Measurements from ENCODE around the gene ZMYND11.

Gene ZMYND11

DNA sequence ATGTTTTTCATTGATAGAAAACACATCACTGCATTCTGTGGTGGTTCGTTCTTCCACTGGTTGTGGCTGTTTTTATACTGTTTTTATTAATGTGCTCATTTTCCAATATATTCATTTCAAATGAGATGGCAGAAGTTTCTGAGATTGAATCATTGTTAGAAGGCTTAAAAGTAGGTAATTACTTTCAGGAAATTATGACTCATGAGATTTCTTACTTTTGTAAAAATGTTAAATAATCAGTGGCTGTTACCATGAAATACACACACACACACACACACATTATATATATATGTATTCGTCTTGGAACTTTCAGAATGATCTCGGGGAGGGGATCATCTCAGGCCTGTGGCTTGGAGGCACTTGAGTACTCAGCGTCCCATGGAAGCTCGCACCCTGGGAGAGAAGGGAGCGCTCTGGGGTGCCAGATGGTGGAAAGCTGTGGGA lies 66.1 kb downstream of the ZMYND11 start:
- no peak for DNase-seq

DNA sequence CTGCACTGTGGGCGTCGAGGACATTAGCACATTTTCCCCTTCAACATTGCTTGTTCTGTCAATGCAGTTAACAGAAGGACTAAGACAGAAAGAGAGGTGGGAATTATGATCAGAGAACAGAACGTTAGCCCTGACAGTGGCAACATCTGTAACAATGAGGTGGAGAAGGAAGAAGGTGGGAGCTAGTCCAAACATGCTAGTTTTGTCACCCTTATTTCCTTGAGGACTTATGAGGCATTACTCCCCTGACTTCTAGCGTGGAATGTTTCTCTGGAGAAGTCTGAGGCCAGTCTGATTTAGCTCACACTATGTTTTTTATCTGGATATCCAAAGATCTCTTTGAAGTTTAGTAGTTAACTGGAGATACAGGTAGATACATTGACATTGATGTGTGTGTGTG lies 73.4 kb downstream of the ZMYND11 start:
- no peak for DNase-seq

DNA sequence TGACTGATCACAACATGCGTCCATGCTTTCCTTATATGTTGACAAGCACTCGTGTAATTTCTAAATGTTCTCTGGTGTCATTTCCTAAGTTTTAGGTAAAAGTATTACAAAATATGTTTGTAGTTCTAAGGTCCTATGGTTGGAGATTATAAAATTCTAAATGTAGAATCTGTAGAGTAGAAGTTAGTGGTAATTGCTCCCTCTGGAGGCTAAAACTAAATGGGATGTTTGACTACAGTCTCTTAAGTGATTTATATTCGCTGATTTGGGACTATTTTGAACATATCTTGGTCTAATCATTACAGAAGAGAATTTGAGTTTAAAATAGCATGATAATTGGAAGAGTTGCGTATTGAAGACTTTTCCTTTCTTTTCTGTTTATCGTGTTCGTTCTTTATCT lies 74.1 kb downstream of the ZMYND11 start:
- peak; percentile 18 for DNase-seq

DNA sequence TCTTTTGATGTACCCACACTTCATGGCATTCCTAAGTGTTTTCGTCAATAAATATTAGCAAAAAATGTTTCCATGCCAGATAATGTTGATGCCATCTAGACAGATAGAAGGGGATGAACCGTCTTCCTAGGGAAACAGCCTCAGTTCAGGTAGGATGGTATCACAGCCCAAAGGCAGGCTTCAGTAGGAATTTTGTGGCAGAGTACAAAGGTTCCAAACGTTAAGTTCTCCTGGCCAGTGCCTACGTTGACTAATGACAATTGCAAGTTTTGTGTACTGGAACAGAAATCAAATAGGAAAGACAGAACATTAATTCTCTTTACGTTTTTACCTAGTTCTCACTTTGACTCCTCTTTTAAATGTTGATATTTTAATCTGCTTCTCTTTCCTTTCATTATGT lies 75.0 kb downstream of the ZMYND11 start:
- DNase-seq, result no peak

DNA sequence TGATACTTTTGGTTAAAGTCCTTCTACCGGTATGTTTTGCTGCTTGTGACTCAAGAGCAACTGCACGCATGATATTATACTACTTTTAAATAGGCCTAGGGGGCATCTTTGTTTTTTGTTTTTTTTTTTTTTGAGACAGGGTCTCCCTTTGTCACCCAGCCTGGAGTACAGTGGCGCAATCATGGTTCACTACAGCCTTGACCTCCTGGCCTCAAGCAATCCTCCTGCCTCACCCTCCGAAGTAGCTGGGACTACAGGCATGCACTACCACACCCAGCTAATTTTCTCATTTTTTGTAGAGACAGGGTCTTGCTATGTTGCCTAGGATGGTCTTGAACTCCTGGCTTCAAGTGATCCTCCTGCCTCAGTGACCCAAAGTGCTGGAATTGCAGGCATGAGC lies 80.2 kb downstream of the ZMYND11 start:
- no peak for DNase-seq

DNA sequence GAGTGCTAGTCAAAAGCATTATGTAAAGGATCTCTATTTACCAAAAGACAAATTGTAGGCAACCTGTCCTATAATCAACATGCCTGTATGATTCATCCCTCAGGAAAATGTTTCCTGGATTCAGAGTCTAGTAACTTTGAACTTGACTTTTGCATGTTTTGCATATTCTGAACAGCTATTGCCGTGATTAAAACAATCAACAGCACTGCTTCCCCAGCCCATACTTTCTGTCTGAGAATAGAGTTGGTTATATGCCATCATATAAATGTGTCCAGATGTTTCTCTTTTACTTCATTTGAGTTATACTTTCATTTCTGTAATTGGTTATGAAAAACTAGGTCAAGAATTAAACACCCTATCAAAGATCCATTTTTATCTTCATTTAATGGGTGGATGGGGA lies 83.5 kb downstream of the ZMYND11 start:
- DNase-seq, result no peak

DNA sequence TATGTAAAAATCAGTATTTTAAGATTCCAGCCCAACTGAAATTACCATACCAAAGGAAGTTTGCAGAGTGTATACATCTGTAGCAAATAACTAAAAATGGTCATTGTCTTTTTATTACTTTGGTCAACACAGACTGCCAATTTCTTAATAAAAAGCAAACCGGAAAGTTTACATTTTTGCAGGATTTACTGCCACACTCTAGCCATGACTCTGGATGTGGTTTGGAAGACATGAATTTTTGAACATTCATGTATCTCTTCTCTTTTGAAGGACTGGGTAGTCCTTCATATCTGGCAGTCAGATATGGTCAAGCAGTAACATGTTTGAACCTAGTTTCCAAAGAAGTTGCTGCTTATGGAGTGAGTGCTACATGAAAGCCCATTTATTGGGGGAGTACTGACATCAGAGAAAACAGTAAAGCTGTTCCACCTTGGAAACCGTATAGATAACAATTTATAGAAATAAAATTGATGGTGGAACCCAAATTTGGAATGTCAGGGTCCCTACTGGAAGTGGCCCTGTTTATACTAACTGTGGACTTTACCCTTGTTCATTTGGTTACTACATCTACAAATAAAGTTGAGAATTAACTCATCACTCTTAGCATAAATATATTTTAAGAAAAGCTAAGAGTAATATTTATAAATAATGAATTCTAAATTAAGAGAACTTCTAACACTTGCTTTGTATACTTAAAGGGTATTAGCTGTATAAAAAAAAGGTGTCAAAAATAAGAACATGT lies 84.6 kb downstream of the ZMYND11 start:
- no peak for DNase-seq

DNA sequence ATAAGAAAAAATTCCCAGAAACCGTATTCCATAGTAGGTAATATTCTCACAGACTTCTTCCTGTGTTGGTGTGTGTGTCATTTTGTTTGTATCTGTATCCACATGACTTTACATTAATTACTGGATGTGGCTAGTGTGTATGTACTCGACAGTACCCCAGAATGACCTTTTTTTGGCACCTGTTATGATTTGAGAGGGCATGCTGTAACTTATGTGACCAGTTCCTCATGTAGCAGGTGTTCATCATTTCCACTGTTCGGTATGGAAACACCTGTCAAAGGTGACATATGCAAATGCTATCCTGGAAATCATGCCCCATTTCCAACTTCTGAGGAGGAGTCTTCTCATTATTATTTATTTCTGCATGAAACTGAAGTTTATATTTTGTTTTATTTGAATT lies 89.3 kb downstream of the ZMYND11 start:
- DNase-seq, result no peak

DNA sequence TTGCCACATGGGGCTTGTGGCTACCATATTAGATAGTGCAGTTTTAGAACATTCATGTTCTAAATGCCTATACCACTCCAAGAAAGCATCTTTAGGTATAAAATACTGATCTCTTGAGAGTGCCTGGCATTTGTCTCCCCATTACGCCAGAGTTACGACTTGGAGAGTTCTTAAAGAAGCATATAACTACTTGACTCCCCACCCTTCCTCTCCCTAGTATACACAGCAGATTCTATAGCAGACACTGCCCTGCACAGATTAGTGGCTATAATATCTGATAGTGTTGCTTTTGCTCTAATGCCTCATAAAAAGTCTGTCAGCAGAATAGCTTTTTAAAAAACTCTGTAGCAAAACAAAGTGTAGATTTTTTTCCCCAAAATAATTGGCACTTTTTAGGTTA lies 90.8 kb downstream of the ZMYND11 start:
- DNase-seq, result no peak

DNA sequence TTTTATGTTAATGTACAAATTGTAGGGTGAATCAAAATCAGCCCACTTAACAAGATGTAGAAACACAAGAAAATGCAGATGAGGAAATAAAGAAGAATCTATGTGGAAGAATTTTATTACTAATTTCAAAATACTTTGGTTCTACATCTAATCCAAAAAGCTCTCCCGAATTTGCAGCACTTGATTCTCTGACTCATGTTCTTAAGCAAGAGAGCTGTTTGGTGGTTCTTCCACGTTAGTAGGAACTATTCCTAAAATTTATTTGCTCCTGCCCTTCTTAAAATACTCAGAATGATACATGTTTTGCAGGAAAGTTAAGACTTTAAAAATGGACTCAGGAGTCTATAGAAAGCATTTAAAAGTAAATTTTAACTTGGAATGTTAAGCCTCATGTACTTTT lies 91.8 kb downstream of the ZMYND11 start:
- DNase-seq, result peak; percentile 52

DNA sequence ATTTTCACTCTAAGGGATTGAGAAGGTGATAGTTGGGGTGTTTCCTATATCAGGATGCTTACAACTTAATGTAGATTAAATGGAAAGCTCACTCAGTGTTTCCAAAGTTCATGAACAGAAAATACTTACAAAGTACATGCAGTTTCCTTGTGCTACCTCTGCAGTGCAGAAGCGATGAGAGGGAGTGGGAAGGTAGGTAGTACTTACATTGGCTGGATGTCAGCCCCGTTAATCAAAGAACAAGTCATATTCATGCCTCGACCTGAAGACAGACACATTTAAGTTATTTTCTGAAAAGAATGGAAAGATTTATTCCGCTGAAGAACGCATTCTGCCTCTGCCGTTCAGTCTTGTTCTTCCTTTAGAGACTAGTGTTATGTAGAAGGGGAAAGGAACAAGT lies 93.1 kb downstream of the ZMYND11 start:
- DNase-seq, result no peak

DNA sequence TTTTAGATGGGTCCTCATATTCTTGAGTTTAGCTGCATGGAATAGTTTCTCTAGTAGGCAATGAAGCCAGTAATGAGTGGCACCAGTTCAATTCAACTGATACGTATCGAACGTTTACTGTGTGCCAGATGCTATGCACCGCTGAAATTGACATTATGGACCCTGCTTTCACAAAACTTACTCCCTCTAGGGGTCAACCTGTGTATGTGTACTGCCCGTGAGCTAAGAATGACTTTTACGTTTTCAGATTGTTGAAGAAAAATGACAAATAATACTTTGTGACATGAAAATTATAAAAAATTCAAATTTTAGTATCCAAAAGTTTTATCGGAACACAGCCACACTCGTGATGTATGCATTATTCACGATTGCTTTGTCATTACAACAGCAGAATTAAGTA lies 95.5 kb downstream of the ZMYND11 start:
- DNase-seq, result no peak

DNA sequence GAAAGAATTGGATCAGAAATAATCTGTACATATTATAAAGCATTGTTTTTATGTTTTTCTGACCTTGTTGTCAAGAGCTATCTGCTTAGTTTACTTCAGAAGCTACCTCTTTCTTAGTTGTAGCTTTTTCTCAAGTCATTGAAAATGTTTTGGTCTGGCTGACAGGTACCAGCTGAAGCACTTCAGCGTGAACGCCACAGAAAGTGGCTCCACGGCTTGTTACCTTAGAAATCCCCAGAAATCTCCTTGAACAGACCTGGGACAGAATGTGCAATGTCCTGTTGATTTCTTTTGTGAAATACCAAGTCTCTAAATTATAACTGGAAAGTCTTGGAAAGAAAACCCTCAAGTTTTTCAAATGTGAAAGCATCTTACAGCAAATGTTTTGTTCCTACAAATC lies 96.8 kb downstream of the ZMYND11 start:
- DNase-seq, result no peak

DNA sequence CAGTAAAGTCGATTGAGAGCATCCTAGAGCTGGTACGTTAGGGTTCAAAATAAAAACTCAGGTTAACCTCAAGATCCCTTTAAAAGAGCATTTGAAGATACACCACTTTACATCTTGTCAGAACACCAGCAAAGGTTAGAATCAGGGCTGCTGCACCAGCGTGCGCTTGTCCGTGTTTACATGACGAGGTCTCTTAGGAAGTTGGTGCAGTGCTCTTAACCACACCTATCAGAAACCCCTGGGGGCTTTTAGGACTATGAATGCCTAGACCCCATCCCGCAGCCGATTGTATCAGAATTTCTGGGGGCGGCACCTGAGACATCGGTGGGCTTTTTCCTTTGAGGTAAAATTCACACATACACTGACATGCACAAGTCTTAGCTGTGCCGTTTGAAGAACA lies 97.6 kb downstream of the ZMYND11 start:
- no peak for DNase-seq

DNA sequence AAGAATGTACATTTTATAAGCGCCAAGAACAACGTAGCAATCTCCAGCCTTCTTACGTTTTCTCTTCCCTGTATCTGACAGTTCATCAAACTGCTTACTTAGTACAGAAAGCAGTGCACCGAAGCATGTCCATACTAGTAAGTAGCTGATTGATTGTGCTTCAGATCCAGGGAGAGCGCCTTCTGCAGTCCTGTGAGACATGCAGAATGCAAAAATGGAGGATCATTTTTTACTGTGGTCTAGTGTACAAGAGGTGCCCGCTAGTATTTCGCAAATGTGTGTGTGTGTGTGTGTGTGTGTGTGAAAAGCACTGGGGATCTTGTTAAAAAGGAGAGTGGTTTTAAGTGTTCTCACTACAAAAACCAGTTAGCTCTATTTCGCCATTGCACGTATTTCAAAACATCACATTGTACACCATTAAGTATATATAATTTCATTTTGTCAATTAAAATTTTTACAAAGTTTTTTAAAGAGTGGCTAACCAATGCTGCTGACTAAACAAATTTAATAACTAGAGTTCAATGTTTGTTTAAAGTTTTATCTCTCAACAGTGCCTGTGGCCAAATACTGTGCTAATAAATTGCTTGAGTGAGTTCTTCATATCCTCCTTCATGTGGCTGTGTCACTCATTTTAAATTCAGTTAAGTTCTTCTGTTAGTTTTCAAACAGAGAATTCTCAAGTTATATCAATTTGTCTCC lies 99.6 kb downstream of the ZMYND11 start:
- peak; percentile 57 for DNase-seq

DNA sequence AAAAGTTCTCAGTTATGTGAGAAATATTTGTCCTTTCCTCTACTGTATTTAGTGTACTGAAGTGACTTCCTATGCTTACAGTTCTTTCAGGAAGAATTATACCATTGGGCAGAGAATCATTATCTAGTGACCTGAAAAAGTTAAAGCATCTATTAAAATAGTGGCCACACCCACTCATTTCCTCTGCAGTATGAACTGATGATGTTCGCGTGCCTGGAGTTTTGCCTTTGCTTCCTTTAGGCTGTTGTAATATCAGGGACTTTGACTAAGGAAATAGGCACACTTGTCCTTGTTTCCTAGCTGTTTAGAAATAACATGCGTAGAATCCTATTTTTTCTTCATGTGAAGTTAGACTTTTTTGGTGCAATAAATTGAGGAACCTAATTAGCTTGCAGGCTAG lies 100.7 kb downstream of the ZMYND11 start:
- DNase-seq, result no peak

DNA sequence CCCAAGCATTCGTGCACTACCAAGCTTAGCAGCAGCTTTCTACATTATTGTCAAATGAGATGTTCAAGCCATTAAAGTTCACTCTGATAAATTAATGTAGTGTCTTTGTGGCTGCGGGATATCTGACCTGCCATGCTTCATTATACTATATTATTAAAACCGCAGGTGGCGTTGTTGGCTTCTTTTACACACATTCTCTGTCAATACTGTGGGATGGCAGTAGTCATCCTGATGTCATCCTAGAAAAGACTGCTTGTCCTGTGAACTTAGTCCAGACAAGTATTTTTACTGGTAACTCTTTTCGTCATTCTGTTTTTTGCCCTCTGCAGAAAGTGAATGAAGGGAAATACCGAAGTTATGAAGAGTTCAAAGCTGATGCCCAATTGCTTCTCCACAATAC lies 103.9 kb downstream of the ZMYND11 start:
- DNase-seq, result no peak

DNA sequence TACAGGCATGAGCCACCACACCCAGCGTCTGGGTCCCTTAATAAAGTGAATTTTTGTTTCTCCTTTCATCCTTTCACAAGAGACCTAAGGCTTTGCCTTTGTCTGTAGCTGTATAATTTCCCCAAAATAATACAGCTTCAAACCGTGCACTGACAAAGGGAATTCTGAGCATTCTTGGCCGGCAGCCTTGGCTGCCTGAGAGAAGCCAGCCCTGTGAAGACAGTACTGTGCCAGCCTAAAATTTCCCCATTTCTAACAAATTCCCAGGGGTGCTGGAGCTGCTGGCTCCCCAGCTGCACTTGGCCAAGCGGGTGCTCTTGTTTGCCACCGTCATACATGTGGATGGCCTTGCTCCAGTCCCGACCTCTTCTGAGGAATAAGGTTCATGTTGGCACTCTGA lies 106.2 kb downstream of the ZMYND11 start:
- DNase-seq, result no peak

DNA sequence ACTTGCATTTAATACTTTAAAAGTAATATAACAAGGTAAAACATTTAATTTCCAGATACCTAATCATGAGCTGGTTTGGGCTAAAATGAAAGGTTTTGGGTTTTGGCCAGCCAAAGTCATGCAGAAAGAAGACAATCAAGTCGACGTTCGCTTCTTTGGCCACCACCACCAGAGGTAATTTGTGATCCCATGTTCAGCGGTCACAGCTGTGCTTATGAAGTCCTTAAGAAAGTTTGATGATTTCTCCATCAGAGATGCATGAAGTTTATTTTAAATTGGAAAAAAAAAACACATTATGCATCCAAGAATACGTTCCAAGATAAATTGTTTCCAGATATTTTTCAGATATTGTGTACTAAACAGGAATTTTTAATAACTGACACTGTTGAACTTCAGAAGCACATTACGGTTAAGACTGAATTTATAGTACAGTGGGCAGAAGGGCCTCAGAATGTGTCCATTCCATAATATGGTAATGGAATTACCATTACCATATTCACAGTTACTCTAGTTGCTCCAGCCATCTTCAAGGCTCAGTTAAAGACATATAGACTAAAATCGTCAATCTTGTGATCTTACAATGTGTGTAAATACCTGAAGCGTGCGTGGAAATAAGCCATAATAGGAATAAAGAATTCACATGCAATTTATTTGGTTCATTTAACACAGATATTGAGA lies 106.8 kb downstream of the ZMYND11 start:
- DNase-seq, result no peak

DNA sequence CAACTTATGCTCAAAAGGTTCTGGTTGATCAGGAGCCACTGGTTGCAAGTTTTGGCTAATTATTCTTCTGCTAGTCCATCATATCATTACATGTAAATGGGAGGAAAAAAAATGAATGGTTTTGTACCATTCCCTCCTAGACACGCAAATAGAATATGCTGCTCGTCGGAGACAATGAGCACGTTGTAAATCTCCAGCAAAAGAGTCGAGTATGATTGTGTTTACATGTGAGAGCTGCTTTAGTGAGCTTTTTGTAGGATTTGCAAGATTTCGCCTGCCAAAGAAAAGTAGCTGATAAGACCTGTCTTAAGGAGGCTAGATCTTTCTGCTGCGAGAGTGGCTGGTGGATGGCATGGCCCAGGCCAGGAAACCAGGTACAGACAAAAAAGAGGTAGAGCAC lies 109.0 kb downstream of the ZMYND11 start:
- DNase-seq, result no peak

DNA sequence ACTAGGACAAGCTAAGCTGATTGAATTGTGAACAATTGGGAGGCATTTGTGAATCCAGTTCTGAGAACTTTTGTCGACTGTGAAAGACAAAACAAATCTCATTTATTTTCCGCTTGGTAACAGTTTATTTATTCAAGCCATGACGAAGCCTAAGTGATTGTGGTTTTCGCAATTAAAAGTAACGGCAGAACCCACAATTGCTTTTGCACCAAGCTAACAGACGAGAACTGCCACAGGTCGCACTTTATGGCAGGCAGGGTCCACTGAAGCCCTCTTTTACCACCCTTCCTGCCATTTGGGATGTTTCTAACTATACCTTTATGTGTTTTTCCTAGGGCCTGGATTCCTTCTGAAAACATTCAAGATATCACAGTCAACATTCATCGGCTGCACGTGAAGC lies 111.2 kb downstream of the ZMYND11 start:
- DNase-seq, result no peak

DNA sequence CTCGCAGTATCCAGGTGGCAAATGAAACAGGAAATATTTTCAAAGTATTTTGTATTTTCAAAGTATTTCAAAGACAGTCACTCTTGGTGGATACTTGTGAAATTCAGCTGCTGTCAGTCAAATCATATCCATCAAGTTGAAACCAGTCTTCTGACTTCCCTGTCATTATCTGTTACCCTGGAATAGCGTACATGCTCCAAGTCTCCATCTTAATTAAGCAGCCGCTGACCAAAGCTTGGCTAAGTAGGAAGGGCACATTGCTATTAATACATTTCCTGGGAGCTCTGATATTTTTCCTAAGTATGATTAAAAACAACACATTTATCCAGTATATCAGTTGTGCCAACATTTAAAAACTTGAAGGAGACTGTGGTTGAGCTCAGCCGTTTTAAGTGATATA lies 112.2 kb downstream of the ZMYND11 start:
- DNase-seq, result no peak

DNA sequence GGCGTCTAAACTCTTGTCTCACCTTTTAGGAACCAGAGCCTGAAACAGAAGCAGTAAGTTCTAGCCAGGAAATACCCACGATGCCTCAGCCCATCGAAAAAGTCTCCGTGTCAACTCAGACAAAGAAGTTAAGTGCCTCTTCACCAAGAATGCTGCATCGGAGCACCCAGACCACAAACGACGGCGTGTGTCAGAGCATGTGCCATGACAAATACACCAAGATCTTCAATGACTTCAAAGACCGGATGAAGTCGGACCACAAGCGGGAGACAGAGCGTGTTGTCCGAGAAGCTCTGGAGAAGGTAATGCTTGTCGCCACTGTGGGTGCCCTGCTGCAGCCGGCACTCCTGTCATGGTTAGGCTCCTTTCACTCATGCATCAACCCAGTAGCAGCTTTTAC lies 113.1 kb downstream of the ZMYND11 start:
- DNase-seq, result no peak

DNA sequence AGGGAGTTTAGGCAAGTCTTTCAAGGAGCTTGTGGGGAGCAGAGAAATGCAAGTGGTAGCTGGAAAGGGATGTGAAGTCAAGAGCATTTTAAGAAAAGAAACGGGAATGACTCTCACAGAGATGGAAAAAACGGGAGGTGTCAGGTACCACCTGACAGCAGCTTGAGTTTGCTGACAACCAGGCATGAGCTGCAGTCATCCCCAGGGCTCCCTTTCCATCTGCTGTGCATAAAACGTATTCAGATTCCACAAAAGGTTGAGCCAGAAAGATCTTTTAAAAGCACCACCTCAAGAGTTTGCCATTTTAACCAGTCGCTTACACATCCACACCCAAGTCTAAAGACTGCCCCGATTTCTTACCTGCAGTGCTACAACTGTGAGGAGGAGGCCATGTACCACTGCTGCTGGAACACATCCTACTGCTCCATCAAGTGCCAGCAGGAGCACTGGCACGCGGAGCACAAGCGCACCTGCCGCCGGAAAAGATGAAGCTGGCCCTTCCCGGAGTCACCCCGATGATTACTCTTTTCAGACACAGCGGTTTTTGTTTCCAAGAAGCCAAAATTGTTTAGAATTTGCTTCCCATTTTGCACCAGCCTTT lies 116.8 kb downstream of the ZMYND11 start:
- no peak for DNase-seq

All from MV-4-11 (cell line).